ENCODE measurements around the gene AFG3L2.

Gene AFG3L2

DNA sequence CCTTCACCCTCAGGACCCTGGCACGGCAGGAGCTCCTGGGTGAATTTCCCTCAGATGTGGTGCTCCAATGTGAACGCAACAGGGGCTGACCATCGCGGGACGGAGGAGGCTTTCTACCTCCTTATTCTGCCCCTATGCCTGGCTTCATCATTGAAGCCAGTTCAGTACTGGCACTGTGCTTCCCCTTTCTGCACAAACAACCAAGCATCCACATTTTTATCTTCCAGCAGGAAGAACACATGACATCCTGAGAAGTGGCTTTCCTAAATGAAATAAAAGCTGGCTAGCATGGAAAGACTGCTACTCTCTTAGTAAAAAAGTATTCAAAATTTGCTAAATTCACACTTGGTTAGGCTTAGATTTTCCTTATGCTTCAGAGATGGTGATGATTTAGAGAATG, 24.8 kb downstream of the AFG3L2 start:
- no peak for DNase-seq

DNA sequence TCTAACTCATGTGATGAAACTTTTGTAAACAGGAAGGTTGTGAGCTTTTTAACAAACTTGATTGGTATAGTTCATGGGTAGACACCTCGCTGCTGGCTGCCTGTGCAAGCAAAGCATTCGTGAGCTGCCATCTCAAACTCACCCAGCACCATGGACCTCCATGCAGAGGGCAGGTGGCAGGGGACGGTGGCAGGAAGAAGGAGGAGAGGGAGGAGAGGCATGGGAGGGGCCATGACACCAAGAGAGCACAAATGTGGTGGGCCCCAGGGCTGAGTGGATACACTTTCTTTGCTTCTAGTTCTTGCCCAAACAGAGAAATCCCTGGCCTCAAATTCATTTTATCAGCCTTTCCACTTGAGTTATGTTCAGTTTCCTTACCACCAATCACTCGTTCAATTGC, 29.1 kb downstream of the AFG3L2 start:
- no peak for DNase-seq

DNA sequence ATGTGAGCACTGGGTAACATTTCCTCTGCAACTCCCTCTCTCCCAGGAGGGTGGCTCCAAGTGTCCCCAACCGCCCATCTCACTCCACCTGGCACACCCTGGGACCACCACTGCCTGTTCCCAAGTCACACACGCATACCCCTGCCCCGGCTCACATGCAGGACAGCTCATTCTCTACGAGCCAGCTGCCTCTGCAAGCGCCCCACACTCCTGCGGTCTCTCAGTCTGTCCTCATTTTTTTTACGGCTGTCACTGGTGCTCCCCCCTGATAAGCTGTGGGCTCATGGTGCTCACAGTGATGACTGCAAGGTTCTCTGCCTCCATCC, 30.8 kb downstream of the AFG3L2 start:
- no peak for DNase-seq

DNA sequence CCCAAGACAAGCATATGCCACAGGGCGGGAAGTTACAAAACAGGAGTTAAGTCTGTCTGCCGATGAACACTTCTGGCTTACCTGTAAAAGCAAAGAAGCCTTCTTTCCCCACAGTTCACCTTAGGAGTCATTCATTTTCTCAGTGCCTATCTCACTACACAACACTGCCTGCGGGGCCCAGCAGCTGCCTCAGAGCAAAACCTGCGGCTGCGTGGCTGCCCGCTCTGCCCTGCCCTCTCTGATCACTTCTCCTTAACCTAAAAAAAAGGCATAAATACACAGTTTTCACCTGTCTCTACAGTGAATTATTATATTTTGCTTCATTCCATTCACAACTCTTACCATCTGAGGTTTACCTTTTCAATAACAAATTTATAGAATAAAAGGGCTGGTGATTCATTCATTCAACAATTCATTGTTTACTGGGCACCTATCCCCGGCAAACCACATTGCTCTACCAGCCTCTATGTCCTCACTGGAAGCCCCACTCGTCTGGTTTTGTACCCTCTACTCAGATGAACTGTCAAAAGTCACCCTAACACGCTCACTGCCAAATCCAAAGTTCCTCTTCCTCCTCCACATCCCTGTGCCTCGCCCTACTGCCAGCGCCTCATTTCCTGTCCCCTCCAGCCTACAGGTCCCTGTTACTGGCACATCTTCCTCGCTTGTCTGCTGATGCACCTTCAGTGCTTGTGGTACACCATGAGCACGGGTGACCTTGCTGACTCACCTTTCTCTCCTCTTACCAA, 31.4 kb downstream of the AFG3L2 start:
- DNase-seq: no peak

DNA sequence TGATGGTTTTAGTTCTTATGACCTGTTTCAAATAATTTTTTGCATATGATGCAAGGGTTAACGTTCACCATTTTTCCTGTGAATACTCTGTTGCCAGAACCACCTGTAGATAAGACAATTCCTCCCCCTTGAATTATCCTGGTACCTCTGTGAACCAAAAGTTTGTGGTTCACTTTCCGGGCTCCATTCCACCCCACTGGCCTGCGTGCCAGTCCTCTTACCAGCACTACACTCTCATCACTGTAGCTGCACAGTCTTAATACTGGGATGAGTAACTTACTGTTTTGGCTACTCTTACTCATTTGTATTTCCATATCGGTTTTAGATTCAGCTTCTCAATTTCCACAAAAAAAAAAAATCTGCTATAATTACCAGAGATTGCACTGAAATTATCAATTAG, 34.4 kb downstream of the AFG3L2 start:
- no peak for DNase-seq

DNA sequence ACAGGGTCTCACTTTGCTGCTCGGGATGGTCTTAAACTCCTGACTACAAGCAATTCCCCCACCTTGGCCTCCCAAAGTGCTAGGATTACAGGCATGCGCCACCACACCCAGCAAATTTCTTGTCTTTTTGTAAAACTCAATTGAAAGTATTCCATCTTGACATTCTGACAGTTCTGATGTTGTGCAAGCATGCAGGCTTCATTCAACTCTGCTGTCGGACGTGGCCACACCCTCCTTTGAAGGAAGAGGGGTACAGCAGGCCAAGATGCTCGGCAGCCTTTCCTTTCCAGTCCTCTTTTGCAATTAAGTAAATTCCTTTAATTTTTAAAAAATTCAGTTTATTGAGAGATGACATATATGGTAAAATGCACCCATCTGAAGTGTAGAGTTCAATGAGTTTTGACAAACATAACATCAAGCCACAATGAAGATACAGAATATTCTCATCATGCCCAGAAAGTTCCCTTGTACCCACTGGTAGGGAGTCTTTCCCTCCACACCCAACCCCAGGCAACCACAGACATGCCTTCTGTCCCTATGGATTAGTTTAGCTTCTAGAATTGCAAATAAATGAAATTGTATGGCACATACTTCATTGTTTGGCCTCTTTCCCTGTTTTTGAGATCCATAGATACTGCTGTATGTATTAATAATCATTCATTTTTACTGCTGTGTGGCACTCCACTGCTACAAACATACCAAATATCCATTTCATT, 35.9 kb downstream of the AFG3L2 start:
- DNase-seq: no peak

DNA sequence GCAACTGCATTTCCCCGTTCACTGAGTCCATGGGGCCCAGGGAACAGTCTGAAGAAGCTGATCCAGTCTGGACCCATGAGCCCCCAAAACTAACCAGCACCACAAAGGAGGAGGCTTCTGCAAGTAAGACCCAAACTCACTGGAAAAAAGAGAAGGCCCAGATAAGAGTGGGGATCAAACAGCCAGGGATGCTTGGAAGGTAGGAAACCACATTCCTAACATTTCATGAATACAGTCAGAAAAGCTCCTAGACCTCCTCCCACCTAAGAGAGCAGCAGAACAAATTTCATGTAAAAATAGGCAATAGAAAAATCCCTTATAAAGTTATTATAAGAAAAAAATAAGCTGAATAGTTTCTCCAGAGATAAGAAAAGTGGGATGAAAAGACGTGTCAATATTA, 38.6 kb downstream of the AFG3L2 start:
- DNase-seq: no peak

DNA sequence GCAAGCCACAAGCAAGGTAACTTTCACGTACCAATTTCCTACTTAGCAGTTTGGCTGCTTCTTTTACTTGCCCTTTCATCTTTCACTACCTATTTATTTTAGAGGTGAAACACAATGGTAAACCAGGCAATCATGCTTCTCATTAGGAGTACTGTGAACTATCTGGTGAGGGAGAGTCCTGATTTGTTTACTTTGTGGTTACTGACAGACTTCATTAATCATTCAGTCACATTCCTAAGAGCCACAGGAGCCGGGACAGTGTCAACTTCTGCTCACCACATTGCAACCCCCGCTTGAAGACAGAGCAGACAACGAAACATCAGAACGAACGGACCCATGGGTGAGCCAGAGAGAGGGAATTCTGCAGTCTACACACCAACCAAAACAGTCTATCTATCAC, 40.1 kb downstream of the AFG3L2 start:
- no peak for DNase-seq

DNA sequence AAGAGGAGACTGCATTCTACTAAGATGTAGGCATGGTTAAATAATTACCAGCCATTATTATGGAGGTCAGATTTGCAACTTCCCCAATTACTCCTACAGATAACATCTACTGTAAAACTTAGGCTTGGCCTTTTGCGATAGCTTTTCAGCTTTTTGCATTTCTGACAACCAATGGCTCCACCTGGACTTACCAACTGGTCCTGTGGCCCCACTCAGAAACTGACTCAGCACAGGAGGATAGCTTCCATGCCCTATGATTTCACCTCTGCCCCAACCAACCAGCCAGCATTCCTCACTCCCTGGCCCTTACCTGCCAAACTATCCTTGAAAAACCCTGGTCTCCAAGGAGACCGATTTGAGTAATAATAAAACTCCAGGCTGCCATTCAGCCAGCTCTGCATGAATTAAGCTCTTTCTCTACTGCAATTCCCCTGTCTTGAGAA, 40.8 kb downstream of the AFG3L2 start:
- no peak for DNase-seq

DNA sequence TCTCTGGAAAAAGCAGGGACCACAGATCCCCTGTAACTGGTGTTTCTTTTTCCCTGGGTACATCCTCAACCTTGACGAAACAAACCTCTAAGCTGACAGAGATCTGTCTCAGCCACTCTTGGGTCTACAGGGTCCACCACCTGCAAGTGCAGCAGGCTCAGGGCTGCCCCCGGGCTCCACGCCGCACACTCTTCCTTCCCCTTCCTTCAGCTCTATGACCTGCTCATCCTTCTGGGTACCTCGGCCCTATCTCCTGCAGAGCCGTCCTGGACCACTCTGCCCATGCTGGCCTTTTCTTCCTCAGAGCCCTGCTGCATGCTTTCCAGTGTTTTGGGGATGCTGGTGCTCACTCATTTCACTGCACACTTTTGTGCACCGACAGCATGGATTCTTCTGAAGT, 41.5 kb downstream of the AFG3L2 start:
- no peak for DNase-seq

DNA sequence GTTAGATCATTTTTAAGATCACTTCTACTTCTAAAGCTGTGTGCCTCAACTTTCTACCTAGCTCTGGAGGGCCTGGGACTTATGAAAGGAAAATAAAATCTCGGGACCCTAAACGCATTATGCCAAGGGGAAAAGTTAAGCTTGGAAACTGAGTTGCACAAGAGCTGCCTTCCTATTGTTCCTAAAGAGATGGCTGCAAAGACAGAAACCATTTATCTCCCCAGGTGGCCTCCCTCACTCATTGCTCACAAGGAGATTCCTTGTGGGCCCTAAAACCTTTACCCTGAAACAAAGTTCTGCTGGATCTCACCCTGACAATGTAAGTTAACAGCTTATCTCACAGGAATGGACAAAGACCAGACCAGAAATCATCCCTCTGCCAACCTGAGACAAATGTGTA, 42.2 kb downstream of the AFG3L2 start:
- no peak for DNase-seq

DNA sequence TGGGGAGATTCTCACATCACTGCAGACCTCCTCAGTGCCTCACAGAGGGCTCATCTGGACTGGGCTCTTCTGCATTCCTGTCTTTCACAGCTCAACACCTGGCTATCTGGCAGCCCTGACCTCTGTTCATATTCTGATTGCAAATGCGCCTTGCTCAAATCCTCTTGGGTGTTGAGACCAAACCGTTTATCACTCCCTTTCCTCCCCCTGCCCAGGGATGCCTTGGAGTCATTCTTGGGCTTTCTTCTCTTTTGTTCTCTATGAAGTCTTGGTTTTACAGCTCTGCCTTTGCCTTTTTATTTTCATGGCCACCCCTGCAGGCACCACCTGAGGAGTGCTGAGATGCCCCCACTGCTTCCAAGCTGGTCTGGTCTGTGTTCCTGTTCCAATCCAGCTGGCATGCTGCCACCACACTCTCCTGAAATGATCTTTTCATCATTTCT, 42.6 kb downstream of the AFG3L2 start:
- DNase-seq: no peak

DNA sequence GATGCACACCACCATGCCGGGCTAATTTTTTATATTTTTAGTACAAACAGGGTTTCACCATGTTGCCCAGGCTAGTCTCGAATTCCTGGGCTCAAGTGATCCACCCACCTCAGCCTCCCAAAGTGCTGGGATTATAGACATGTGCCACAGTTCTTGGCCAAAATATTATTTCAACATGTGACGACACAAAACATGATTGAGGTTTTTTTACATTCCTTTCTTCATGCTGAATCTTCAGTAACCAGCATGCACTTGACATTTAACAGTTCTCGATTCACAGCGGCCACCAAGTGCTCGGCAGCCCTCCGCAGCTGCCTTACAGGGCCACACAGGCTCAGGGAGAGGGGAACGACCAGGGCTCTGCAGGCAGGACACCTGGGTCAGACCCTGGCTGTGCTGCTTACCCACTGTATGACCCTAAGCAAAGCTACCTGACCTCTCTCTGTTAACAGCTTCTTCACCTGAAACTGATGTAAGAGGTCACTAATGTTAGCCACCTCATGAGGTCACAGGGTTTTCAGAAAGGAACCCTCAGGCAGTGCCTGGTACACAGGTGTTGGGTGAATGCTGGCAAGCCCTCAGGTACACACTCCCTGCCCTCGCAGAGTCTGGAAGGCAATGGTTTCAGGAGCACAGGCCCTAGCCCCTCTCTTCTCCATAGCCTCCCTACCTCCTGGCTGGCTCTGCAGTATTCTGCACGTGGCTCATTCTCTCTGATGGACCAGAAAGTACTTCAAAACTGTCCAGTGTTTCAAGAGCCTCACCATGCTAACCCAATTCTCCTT, 43.3 kb downstream of the AFG3L2 start:
- DNase-seq: no peak

DNA sequence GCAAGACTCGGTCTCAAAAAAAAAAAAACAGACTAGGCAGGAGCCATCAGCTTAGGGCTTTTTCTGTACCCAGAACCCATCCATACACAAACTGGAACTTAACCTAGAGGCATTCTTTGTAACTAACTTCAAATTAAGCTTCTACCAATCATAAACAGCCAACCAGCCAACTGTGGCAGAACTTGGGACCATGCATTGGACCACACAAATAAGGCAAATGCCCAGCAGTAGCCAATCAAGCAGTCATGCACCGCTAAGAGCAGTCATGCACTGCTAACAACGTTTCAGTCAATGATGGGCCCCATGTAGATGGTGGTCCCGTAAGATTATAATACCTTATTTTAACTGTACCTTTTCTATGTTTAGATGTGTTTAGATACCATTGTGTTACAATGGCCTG, 46.3 kb downstream of the AFG3L2 start:
- DNase-seq: no peak

DNA sequence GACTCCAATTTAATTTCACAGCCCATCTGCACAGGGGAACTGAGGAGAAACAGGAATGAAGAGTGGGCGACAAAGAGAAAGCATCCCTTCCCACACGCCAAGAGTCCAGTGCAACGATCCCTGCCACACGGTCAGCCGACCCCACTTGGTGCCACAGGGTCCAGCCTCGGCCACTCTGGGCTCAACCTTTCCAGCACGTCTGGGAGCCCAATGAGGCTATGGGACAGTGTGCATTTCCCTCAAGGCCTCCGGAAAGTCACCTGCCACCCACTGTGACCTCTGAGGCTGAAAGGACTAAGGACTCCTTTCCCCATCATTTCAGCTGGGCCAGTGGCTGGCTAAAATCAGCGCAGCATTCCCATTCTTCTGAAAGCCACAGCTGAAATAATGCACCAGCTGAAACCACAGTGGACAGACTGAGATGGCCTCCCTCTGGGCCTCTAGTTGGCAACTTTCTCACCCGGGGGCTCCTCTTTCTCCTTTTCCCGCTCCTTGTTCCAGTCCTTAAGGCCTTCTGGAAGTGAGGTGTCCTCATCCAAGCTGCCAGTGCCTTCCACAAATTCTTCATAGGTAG, 47.8 kb downstream of the AFG3L2 start:
- no peak for DNase-seq

DNA sequence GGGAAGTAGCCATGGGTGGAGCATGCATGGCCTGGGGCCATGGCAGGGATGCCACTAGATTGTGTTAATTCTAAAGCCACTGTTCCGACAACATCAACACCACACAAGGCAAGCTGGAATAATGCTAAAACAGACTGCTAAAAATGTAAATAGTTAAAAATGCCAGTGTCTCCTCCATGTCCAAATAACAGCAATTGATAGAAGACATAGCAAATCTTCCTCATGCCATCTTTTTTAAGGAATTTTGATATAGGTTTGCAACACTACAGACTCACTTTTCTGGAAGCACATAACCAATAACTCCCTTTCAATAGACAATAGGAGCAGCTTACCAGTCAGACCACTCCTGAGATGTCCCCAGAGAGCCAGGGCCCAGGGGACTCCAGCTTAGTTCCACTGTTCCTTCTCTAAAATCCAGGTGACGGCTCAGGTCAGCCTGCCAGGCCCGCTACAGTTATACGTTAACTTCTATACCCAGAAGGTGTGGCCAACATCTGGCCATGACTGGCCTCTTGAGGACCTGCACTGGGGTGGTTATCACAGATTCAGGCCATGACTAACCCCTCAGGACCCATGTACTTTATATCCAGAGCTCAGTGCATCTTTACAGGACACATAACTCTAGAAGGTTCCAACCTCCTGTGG, 48.7 kb downstream of the AFG3L2 start:
- no peak for DNase-seq

DNA sequence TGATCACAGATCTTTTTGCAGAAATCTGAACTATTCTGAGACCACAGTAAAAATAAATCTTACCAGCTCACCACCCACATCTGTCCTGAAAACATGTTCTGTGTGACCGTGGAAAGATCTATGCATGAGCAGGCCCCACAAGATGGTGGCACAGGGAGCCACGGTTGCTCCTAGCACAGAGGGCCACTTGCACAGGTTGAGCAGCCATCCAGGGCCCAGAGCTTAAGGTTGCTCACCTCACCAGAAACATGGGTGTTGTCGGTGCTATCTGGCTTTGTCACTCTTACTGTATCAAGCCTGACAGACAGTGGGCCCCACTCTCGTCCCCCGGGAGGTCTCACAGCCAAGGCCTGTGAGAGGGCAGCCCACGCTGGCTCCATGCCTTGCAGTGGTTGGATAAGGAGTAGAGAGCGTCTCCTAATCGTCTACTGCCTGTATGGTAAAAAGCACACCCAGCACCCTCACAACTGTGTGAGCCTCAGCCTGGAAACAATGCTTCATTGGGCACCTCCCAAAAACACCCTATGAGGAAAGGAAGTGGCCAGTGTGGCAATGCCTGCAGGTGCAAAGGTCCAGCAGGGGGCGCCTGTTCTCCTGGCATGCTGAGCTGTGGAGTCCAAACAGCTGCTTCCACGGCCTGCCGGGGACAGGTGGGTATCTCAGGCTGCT, 49.4 kb downstream of the AFG3L2 start:
- DNase-seq: peak; percentile 13

DNA sequence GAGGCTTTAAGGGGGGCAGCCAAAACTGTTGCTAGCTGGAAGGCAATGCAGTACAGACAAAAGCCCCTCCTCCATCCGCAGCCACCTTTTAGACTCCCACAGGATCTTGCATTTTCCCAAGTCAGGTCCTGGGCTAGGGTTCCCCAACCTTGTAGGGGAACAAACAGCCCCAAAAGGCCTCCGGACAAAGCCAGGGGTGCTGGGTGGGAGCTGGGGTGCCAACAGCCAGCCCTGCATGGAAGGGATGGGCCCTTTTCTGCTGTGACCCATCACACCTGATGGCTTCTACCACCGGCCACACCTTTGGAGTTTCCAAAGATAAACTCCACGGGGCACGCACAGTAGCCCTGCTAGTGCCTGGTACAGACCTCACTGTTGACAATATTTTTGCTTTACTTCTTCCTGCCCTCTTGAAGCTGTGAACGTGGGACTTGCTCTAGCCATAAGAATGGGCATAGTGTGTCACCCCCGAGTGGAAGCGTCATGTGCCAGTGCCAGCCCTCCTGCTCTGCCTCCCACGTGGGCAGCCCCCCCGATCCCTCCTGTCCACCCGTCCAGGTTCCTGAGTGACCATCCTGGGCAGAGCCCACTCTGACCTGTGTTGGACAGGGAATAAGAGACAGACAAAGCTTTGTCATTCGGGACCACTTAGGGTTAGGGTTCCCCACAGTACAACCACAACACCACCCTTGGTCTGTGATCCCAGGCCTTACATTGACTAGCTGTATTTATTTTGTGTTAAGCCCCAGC, 50.1 kb downstream of the AFG3L2 start:
- DNase-seq: no peak

DNA sequence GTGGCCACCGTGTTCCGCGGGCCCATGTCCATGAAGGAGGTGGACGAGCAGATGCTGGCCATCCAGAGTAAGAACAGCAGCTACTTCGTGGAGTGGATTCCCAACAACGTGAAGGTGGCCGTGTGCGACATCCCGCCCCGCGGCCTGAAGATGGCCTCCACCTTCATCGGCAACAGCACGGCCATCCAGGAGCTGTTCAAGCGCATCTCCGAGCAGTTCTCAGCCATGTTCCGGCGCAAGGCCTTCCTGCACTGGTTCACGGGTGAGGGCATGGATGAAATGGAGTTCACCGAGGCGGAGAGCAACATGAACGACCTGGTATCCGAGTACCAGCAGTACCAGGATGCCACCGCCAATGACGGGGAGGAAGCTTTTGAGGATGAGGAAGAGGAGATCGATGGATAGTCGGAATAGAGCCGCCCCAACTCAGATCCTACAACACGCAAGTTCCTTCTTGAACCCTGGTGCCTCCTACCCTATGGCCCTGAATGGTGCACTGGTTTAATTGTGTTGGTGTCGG, 51.2 kb downstream of the AFG3L2 start:
- no peak for DNase-seq

DNA sequence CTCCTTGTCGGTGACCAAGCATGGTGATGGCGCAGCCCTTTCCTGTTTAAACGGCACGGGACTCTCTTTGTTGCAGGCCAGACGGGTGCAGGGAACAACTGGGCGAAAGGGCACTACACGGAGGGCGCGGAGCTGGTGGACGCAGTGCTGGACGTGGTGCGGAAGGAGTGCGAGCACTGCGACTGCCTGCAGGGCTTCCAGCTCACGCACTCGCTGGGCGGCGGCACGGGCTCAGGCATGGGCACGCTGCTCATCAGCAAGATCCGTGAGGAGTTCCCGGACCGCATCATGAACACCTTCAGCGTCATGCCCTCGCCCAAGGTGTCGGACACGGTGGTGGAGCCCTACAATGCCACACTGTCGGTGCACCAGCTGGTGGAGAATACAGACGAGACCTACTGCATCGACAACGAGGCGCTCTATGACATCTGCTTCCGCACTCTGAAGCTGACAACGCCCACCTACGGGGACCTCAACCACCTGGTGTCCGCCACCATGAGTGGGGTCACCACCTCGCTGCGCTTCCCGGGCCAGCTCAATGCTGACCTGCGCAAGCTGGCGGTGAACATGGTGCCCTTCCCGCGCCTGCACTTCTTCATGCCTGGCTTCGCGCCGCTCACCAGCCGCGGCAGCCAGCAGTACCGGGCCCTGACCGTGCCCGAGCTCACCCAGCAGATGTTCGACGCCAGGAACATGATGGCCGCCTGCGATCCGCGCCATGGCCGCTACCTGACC, 51.9 kb downstream of the AFG3L2 start:
- DNase-seq: no peak

DNA sequence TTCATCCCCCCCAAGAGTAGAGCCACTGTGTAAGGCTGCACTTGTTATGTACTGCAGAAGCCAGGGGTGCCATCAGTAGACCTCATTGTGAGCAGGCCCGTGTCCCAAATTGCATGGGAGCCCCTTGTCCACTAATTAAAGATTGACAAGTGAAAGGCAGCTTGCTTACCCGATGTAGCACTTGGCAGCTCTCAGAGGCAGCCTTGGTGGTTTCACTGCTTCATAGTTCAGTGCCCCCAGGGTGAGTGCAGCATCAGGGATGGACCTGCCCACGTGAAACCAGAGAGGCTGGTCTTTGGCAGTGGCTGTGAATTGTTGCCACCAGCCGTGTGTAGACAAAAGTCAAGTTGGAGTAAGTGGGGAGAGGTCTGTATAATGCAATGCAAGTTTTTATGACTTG, 55.7 kb downstream of the AFG3L2 start:
- no peak for DNase-seq
